ENCODE data around the gene GLCE. TPM values are rescaled to one million over a fixed set of nuclear protein-coding genes. Genes with fewer than 3 reads are reported as not detected.

The GLCE gene
- total RNA-seq, 1 donor from 2014 or later, result 23.8 TPM

DNA sequence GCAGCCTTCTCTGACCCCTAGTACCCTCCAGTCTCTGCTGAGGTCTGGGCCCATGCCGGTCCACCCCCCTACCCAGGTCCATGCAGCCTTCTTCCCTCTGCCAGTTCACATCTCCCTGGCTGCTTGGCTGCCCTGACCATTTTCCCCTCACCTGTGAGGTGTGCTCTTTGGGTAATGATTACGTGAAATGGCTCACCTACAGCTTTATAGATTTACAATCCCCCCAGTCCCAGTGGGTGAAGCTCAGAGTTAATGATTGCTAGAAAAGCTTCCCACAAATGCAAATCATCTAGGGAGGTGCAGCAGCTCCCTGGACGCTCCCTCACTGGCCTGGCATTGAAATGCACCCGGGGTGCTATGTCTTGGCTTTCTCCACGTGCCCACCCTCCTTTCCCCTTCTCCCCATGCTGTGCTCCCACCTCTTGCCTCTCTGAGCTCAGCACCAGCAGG lies 157.0 kb downstream of the GLCE start:
- intact Hi-C loops (cut with DNase I), result no loop called here
- Histone ChIP-seq H3K4me1 (peaks cover 20% of the 10 kb centered on the region), H3K36me3 (no peaks in the 10 kb centered on the region), H3K9me3 (no peaks in the 10 kb centered on the region), H3K27ac (no peak overlapping the region), H3K4me3 (no peak overlapping the region), H3K27me3 (no peaks in the 10 kb centered on the region)
- DNase-seq, result no peak
- TF ChIP-seq, protein P1, sequence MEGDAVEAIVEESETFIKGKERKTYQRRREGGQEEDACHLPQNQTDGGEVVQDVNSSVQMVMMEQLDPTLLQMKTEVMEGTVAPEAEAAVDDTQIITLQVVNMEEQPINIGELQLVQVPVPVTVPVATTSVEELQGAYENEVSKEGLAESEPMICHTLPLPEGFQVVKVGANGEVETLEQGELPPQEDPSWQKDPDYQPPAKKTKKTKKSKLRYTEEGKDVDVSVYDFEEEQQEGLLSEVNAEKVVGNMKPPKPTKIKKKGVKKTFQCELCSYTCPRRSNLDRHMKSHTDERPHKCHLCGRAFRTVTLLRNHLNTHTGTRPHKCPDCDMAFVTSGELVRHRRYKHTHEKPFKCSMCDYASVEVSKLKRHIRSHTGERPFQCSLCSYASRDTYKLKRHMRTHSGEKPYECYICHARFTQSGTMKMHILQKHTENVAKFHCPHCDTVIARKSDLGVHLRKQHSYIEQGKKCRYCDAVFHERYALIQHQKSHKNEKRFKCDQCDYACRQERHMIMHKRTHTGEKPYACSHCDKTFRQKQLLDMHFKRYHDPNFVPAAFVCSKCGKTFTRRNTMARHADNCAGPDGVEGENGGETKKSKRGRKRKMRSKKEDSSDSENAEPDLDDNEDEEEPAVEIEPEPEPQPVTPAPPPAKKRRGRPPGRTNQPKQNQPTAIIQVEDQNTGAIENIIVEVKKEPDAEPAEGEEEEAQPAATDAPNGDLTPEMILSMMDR (IDR thresholded peaks at IDR 0.05), result no peak
- ATAC-seq, result no peak

DNA sequence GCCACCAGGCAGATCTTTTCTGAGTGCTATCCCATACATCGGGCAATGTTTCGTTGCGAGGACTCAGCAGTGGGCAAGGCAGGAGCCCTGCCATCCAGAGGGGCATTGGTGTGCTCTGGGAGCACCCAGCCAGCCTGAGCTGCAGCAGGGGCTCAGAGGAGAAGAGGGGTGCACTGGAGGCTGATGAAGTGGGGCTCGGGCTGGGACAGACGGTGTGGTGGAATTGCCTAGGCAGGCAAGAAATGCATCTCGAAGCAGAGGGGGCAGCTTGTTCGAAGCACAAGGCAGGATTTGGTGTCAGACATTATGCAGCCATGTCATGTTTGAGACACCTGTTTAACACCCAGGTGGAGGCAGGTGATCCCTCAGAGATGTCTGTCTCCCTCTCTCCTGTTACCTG lies 157.6 kb downstream of the GLCE start:
- H3K27me3 ChIP-seq, result no peaks in the 10 kb centered on the region
- ATAC-seq, result no peak
- H3K9me3 ChIP-seq, result no peaks in the 10 kb centered on the region
- H3K4me3 ChIP-seq, result no peak overlapping the region
- no peak for DNase-seq
- intact Hi-C loops (cut with DNase I), result no loop called here
- H3K4me1 ChIP-seq, result peaks cover 18% of the 10 kb centered on the region
- no peaks in the 10 kb centered on the region for H3K36me3 ChIP-seq
- TF ChIP-seq, protein P1 (IDR thresholded peaks at IDR 0.05), result no peak
- H3K27ac ChIP-seq, result no peak overlapping the region

DNA sequence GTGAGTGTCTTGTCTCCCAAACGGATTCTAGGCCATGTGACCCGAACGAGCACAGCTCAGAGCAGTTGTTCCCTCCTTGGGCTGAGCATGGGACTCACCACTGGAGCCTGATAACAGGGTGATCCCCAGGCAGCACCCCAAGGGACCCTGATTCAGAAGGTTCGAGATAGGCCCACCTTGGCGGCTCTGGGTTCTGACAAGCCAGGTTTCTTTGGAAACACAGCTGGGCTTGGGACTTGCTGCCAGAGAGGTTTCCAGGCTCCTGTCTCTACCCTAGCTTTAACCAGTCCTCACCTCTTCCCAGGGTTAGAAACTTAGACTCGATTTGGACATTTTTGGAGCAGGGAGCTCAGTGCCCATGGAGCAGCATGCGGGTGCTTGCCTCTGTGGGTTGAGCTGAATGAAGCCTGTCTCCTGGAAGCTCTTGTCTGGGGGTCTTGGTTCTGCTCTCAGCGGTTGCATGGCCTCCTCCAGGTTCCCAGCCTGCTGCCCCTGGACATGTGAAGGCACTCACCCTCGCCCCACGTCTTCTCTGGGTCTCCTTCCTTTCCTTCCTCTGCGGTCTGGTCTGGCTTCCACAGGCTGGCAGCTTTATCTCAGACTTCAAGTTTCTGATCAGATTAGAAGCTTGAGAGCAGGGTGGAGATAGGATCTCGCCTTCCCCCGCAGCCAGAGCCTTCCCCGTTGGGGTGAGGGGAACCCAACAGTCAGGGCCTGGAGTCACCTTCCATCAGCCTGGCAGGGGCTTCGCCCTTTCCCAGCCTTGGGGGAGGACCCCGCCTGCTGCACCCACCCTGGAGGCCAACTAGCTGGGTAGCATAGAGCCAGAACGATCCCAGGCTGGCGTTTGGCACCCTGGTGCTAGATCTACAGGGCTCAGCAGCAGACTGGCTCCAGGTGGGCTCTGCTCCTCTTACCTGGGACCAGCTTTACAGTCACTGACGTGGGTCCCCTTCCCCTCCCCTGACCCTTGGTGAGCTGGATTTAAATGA lies 159.2 kb downstream of the GLCE start:
- intact Hi-C loops (cut with DNase I), result no loop called here

DNA sequence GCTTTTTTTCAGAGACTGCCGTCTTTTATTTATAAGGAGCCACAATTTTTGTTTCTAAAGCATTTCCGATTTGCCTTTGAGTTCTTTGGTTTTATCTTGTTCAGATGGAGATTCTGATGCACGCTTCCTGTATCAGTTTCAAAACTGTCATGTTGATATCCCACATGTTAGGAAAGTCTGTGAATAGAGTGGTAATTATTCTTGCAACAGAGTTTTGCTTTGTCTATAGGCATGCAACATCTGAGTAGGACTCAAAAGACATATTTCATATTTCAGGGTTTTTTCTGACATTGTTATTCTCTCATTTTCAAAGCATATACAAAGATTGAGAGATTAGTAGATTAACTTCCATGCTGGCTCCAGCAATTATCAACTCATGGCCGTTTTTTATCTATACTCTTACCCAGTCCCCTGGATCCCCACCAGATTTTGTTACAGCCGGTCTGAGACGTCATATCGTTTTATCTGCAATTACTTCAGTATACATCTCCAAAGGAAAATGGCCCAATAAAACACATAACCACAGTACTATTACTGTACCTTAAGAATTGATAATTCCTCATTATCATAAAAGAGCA lies 160.6 kb downstream of the GLCE start:
- TF ChIP-seq, protein P1 (IDR thresholded peaks at IDR 0.05), result no peak
- no peaks in the 10 kb centered on the region for H3K27me3 ChIP-seq
- H3K36me3 ChIP-seq, result no peaks in the 10 kb centered on the region
- intact Hi-C loops (cut with DNase I), result no loop called here
- no peaks in the 10 kb centered on the region for H3K9me3 ChIP-seq
- ATAC-seq (peak; percentile 30), DNase-seq (no peak)
- H3K27ac ChIP-seq, result peak overlapping the region; percentile 14
- H3K4me3 ChIP-seq, result no peak overlapping the region
- H3K4me1 ChIP-seq, result peaks cover 12% of the 10 kb centered on the region

More for the DNA sequence above, 159.2 kb downstream of the GLCE start:
- peak overlapping the region; percentile 47 for H3K27ac ChIP-seq
- no peak overlapping the region for H3K4me3 ChIP-seq
- H3K36me3 ChIP-seq, result no peaks in the 10 kb centered on the region
- H3K4me1 ChIP-seq, result peaks cover 15% of the 10 kb centered on the region
- ATAC-seq (peak; percentile 20), DNase-seq (no peak)
- no peaks in the 10 kb centered on the region for H3K27me3 ChIP-seq
- TF ChIP-seq, protein P1 (IDR thresholded peaks at IDR 0.05), result no peak
- no peaks in the 10 kb centered on the region for H3K9me3 ChIP-seq

Other genes with a start within 250 kb of the GLCE start
- gene SPESP1, start 230.1 kb upstream of the GLCE start, total RNA-seq, result 1.2 TPM
- 0.14 TPM for gene NOX5, start 145.9 kb upstream of the GLCE start, total RNA-seq
- 37.9 TPM for gene PAQR5, start 138.3 kb downstream of the GLCE start, total RNA-seq